GM10266 (cell line): ENCODE measurements around the gene CAPZB.
A peak's percentile ranks its signal among the peaks of the same experiment; 100 is the strongest.

Experiments used
- DNase-seq: peaks from one replicate; pipeline ENCODE4 v3.0.0; 2012; ENCODE audit errors: extremely low spot score
- TF ChIP-seq, protein P1 (sequence below): IDR thresholded peaks from 2 replicates; pipeline ENCODE4 v1.5.1; 2012; ENCODE audit warnings: mild to moderate bottlenecking, low read depth; ENCODE audit not compliant: control insufficient read depth, insufficient read depth; ENCODE audit errors: missing control alignments

The CAPZB gene

DNA sequence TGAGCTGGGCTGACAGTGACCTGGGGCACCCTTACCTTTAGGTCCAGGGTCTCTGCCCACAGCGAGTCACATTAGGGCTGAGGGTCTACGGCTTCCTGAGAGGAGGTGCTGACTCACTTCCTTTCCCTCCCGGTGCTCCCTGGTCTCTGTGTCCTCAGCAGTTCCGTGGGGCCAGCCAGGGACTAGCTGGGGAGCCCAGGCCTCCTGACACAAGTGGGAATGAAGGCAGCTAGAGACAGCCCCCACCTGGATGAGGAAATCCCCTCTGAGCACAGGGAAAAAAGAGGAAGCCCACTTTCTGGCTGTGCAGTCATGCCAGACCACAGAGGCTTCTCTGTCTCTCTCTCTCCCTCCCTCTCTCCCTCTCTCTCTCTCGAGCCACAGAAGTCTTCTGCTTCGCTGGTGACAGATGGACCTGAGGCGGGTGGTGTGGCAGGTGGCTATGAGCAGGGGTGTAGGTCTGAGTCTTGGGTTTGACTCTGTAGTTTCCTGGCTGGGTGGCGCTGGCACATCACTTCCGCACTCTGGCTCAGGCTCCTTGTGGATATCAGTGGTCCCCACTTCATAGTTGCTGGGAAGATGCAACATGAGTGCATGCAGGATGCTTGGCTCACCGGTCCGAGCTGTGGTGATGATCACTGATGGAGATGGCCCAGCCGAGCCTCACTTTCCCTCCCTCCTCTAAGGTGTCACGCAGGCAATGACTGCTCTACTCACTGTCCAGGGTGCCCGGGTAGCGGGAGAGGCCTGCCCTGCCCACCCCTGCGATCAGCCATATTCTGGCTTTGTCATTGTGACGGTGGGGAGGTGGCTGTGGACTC lies 169.8 kb downstream of the CAPZB start:
- DNase-seq: peak; percentile 51
- TF ChIP-seq, protein P1, sequence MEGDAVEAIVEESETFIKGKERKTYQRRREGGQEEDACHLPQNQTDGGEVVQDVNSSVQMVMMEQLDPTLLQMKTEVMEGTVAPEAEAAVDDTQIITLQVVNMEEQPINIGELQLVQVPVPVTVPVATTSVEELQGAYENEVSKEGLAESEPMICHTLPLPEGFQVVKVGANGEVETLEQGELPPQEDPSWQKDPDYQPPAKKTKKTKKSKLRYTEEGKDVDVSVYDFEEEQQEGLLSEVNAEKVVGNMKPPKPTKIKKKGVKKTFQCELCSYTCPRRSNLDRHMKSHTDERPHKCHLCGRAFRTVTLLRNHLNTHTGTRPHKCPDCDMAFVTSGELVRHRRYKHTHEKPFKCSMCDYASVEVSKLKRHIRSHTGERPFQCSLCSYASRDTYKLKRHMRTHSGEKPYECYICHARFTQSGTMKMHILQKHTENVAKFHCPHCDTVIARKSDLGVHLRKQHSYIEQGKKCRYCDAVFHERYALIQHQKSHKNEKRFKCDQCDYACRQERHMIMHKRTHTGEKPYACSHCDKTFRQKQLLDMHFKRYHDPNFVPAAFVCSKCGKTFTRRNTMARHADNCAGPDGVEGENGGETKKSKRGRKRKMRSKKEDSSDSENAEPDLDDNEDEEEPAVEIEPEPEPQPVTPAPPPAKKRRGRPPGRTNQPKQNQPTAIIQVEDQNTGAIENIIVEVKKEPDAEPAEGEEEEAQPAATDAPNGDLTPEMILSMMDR: no peak

DNA sequence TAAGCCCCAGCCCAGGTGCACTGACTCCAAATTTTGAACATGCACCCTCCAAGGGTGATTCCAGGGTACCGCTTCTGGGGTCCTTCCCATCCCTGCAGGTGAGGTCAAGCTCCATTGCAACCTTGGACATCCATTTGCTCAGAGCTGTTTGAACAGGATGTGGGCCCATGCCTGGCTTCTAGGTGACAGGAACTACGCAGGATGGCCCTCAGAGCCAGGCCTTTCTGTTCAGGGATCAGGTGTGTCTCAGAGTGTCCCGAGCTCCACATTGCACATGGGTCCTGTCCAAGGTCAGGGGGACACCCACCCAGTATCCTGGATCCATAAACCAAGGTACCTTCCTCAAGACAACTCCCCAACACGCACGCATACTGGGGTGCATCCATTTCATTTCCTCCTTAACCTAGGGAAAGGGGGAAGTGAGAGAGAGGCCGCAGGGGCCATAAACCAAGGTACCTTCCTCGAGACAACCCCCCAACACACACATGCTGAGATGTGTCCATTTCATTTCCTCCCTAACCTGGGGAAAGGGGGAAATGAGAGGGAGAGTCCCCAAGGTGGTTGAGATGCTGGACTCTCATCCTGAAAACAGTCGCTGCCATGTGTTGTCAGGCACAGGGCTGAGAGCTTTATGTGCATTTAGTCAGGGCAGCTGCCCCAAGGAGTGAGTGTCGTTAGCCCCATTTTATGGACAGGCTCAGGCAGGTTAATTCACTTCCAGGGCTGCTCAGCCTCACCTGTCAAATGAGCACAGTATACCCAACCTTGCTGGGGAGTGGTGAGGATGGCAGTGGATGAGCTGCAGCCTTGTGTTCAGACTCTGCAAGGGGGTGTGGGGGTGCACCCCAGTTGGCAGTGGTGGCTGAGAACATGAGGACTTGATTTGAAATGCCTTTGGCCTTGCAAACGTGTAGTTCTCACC lies 171.1 kb downstream of the CAPZB start:
- DNase-seq: peak; percentile 29
- TF ChIP-seq, protein P1: no peak

DNA sequence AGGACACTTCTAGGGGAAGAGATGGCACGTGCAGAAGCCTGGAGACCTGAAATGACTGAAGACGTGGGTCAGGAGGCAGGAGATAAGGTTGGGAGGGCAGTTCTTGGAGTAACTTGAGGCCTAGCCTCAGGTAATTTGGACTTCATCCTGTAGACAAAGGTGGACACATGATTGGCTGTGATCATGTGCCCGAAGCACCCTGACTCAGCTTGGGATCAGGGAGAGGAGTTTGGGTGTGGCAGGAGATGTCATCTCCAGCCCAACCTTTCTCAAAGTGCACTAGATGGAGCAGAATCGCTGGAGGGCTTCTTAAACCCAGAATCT lies 171.7 kb downstream of the CAPZB start:
- no peak for DNase-seq
- TF ChIP-seq, protein P1: no peak

DNA sequence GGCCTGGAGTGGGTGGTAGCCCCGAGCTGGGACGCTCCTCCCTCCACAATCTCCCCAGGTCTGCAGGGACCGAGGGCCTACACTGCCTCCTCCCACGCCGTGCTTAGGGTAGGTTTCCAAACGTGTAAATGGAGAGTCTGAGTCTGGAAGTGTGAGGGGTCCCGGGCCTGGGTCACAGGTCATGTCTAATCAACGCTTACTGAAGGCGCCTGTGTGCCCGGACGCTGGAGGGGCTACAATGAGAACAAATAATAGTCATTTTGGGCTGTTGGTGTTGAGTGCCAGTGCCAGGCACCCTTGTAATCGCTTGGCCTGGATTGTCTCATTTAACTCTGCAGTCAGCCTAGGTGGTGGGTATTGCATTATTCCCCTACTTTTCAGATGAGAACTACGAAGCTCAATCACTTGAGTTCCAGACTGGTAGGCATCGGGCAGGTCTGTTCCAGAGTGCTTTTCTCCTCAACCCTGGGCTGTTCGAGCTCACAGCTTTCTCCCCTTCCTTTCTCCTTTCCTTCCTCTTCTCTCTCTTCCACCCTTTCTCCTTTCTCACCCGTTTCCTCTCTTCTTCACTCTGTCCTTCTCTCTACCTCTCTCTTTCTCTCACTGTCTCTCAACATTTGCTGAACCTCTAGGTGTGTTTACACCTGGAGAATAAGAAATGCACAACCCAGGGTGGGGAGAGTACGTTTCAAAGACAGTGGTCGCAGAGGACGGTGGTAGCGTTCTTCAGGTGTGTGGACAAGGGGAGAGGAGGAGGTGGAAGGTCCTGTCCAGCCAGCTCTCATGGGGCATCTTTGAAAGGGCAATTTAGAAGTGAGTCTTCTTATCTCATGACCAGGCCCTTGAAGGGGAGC lies 172.3 kb downstream of the CAPZB start:
- DNase-seq: peak; percentile 61
- TF ChIP-seq, protein P1: no peak

DNA sequence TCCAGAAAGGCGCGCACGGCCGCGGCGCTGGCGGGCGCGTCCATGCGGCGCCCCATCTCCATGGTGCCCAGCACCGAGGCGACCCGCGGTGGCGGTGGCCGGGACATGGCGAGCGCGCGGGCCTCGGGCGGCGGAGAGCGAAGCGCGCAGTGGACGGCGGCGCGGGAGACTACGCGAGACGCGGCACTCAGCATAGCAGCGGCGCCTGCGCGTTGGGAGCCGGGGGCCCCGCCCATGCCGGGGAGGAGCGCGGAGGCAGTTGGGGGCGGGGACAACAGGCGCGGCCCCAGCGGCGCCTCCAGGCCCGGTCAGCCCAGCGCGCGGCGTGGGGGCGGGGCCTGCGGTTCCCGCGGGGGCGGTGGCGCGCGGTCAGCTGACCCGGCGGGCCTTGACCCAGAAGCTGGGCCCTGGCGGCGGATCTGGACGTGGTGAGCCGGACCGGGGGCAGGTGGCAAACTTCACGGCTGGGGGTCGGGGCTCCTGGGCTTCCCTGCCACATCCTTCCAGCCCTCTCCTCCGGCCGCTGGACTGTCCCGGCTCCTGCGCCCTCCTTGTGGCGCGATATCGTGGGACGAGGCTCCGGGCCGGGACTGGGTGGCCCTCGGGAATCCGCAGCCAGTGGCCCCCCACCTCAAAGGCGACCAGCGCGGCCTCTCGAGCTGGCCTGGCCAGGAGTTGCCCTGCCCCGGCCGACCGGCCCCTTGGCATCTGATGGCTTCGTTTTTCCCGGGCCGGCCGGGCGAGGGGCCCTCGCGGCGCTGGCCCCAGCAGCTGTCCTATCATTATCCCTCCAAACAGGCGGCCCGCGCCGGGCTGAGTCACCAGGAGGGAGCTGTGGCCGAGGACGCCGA lies 173.2 kb downstream of the CAPZB start, which contains the start of the genes AKR7A2 and SLC66A1:
TSS of gene AKR7A2 (minus strand) at position 214 of the 851 bp plus-strand sequence. CDS start at position 194, 20 bp downstream.
TSS of gene SLC66A1 (plus strand) at position 396 of the 851 bp plus-strand sequence. CDS start 5,352 bp downstream, outside the sequence.
- TF ChIP-seq, protein P1: no peak
- peak; percentile 100 for DNase-seq

DNA sequence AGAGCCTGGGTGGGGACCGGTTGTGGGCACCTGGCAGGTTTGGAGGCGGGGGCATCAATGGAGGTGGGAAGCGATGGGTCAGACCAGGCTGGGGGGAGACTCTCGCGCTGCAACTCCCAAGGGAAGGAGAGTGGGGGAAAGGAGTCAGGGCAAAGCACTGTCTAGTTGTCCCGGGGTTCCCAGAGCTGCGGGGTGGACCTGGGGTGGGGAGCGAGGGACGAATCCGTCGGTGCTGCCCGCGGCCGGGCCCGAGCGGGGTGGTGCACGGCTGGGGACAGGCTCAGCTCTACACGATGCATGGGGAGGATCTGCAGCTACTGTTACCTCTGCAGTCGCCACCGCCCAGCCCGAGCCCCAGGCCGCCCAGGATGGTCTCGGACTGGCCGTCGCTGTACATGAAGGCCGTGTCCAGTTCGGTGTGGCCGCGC lies 173.8 kb downstream of the CAPZB start:
- TF ChIP-seq, protein P1: no peak
- DNase-seq: peak; percentile 24
